Islet of Langerhans (tissue), 1 donor: ENCODE data around the gene ZC3H11A.
A peak's percentile ranks its signal among the peaks of the same experiment; 100 is the strongest.
"Not testable (repeated sequence)": the region's sequence is repeated elsewhere in the genome, so short reads cannot be mapped to it uniquely, and the experiment has no call there.

Experiments
- FAIRE-seq: peaks from one replicate; lab custom pipeline; 2011; peaks lifted over from hg19 to GRCh38; lab: Jason Lieb, UNC

ZC3H11A gene

DNA sequence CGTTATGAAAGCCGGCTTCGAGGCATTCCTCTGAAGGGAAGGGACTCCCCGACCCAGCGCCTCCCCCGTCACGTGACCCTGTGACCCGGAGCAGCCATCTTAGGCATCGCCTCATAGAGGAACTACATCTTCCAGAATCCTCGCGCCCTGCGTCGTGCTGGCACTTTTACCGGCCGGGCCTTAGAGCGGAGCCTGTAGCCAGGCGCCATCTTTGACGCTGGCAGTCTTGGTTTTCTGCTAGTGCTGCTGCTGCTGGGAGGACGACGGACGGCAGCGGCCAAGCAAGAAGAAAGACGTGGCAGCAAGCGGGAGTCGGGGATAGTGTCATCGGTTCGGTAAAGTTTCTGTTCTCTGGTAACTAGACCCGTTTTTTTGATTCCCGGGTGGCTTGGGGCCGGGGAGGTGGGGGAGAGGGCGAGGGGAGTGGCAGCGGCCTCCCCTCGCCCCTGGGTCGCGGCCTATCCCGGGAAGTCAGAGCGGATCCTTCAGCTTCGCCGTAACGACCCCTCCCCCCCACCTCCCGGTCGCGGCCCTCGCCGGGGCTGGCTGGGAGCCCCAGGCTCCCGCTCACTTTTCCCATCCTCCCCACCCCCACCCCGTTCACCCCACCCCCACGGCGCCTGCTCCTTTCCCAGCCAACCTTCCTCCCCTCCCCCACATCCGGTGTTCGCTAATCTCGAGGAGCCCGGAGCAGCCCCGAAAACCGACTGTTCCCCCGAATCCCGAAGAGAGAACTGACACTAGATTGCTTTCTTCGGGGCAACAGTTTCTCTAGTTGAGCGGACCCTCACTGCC lies at the start of gene ZC3H11A, which contains the start of gene ZBED6:
ZC3H11A (plus strand) TSS at position 183 of the 795 bp plus-strand sequence. CDS start 21,448 bp downstream, outside the sequence.
ZBED6 (plus strand) TSS at position 183 of the 795 bp plus-strand sequence. CDS start 1,900 bp downstream, outside the sequence.
- FAIRE-seq = no peak

GRCh38 chr1:203746281-203746680 lies 49.1 kb upstream of the ZC3H11A start:
- FAIRE-seq = no peak

DNA sequence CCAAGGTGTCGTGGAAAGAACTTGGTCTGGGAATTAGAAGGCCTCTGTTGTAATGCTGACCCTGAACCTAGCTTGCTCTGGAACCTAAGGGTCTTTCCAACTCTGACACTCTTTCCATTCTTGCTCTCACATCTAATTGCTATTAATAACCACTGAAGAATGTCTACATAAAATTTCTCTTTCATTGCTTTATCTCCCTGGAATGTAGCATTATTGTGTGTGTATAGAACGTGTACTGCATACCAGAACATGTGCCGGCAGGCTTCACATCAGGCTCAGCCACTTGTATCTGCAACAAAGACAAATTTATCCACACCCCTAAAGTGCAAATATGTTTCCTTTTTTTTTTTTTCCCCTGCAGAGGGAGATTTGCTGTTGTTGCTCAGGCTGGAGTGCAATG lies 44.4 kb upstream of the ZC3H11A start:
- FAIRE-seq = no peak

GRCh38 chr1:203751618-203752361 lies 43.6 kb upstream of the ZC3H11A start:
- FAIRE-seq = not testable (repeated sequence)

- no peak for FAIRE-seq
Measured at GRCh38 chr1:203754455-203754864, 41.0 kb upstream of the ZC3H11A start.

DNA sequence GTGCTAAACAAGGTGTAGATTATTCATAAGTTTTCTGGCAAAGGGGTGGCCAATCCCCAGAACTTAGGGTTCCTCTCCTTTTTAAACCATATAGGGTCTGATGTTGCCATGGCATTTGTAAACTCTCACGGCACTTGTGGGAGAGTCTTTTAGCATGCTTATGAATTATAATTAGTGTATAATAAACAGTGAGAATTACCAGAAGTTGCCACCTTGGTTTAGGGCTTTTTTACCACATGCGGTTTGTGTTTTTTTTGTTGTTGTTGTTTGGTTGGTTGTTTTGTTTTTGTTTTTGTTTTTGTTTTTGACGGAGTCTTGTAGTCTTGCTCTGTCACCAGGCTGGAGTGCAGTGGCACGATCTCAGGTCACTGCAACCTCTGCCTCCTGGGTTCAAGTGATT lies 39.4 kb upstream of the ZC3H11A start:
- FAIRE-seq = no peak

- FAIRE-seq = not testable (repeated sequence)
Measured at GRCh38 chr1:203758749-203759148, 36.7 kb upstream of the ZC3H11A start.

DNA sequence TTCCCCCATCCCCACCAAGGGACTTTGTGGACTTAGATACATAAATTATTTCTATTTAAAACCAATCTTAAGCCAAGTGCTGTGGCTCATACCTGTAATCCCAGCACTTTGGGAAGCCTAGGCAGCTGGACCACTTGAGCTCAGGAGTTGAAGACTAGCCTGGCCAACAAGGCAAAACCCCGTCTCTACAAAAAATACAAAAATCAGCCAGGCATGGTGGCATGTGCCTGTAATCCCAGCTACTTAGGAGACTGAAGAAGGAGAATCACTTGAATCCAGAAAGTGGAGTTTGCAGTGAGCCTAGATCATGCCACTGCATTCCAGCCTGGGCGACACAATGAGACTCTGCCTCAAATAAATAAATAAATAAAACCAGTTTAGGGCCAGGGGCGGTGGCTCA lies 34.9 kb upstream of the ZC3H11A start:
- no peak for FAIRE-seq

DNA sequence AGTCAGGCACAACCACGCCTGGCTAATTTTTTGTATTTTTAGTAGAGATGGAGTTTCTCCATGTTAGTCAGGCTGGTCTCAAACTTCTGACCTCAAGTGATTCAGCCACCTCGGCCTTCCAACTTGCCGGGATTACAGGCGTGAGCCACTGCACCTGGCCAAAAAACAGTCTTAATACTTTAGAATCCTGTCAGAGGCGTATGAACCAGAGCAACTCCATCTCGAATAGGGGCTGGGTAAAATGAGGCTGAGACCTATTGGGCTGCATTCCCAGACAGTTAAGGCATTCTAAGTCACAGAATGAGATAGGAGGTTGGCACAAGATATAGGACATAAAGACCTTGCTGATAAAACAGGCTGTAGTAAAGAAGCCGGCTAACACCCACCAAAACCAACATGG lies 33.5 kb upstream of the ZC3H11A start:
- FAIRE-seq = not testable (repeated sequence)

- no peak for FAIRE-seq
Measured at GRCh38 chr1:203763505-203763904, 31.9 kb upstream of the ZC3H11A start.

- no peak for FAIRE-seq
Measured at GRCh38 chr1:203764105-203765028, 31.1 kb upstream of the ZC3H11A start.

DNA sequence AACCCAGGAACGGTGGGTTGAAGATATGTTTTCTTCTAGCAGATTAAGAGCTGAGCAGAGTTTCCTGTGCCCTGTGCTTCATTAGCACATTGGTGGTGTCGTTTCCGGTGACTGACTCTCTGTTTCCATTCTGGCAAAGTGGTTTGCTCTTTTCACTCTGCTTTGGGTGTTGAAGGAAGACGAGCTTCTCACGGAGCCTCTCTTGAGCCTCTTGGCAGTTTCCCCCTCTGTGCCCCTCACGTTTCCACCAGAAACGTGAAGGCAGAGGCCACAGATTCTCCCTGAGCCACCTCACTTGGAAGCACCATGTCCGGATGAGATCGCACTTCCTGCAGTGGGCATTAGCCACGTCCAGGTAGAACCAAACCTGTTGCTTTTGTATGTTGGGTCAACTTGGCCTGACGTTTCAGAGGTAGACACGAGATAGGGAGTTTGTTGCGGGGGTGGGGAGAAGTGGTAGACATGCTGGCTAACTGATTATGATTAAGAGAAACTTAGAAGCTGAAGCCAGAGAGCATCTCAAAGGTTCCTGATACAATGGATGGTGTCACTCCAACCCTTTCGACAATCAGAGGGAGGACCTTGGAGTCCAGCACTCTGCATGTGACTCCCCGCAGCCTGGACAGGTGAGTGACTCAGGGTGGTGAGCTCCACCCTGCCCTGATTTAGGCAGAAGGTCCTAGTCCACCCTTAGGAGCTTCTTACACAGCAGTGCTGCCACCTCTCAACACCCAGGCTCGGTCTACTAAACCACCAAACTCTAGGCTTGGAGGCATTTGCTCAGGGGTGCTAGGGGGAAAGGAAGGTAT lies 30.2 kb upstream of the ZC3H11A start, which contains the start of gene LAX1:
LAX1 (plus strand) TSS at position 155 of the 809 bp plus-strand sequence; CDS start at position 538, 383 bp downstream.
- no peak for FAIRE-seq

- FAIRE-seq = no peak
Measured at GRCh38 chr1:203768256-203768655, 27.2 kb upstream of the ZC3H11A start.

GRCh38 chr1:203769505-203770343 lies 25.7 kb upstream of the ZC3H11A start:
- FAIRE-seq = peak; percentile 93

- no peak for FAIRE-seq
Measured at GRCh38 chr1:203771901-203772301, 23.5 kb upstream of the ZC3H11A start.

GRCh38 chr1:203772836-203773235 lies 22.6 kb upstream of the ZC3H11A start:
- no peak for FAIRE-seq

DNA sequence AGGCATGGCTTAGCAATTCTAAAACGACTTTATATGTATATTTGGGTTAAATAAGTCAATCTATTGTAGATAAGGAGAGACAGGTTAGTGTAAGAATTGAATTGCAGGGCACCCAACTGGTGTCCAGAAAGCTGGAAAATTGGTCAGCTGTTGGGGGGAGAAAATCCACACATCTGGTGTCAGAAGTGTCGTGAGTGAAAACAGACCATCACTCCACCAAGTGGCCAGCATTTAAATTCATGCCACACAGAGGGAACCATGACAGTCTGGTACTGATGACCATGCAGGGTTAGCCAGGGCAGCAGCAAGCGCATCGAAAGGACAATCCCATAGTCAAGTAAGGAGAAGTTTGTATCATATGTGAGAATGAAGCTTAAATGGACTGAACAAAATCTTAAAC lies 18.8 kb upstream of the ZC3H11A start:
- no peak for FAIRE-seq

GRCh38 chr1:203777596-203777995 lies 17.8 kb upstream of the ZC3H11A start:
- FAIRE-seq = no peak

DNA sequence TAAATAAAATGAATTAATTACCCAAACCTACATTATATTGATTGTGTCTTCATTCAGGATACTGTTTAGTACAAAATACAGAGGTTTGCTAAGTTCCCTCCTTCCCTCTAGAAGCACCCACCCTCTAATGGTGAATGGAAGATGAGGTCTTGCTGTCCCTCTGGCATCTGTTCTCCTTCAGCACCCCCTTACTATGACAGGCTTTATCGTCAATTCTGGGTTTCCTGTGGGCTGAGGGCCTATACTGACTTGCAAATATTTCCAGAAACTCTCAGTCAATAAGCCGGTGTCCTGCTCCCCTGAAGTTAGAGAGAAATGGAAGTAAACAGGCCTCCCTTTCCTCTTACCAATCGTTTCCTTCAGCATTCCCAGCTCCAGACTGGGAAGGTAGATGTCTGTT lies 17.3 kb upstream of the ZC3H11A start:
- FAIRE-seq = no peak

- FAIRE-seq = no peak
Measured at GRCh38 chr1:203778789-203779188, 16.6 kb upstream of the ZC3H11A start.
